ENCODE data around the gene SSTR3. TPM values are rescaled to one million over a fixed set of nuclear protein-coding genes. Genes with fewer than 3 reads are reported as not detected.

SSTR3 gene
- total and polyA plus RNA-seq, 11 donors: 0.07 TPM; not detected in 10

DNA sequence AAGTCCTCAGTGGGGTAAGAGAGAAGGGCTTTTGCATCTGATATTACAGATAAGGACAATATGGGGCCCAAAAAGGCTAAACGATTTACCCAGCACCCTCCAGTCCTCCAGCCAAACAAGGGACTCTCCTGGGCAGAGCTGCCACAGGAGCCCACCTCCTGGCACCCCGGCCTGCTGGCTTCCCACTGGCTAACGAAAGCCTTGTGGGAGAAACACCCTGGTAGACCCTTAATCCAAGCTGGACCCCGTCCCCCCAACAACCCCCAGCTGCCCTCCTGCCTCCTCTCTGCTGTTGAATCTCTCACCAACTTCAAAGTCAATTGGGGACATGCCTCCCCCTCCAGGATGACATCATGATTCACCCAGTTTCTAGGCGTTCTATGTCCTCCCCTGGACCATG lies 35.1 kb downstream of the SSTR3 start:
- H3K27ac ChIP-seq: peak overlapping the region in 9 of 12 donors; percentile 23 to 80 (median 60)

DNA sequence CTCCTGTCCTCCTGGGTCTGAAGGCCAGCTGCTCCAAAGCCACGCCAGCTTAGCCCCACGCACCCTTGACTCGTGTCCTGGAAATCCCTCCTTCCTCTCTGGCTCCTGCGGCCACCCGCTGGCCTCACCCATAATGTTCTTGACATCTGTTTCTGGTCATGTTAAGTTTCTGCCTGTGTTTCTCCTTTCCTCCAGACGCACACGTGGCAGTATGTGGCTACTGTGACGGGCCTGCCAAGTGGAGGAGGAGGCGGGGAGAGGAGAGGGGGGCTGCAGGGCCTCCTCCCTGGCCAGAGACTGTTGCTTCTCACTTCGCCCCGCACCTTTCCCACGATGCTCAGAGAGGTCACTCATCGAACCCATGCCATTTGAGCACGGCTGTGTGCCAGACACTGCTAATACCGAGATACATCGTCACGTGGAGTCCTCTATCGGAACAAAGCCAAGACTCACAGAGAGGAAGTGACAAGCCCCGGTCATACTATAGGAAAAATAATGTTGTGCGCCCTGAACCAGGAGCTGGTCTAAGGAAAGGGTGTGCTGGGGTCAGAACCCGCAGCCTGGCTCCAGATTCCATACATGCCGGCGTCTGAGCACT lies 35.7 kb downstream of the SSTR3 start:
- H3K4me1 ChIP-seq: peaks cover 12 to 50% (median 40%) of the 10 kb centered on the region in 12 donors
- 4 to 10% (median 9%) methylated on average over 14 to 23 of the region's 23 CpGs for WGBS, 4 donors
- no peaks in the 10 kb centered on the region for H3K36me3 ChIP-seq
- H3K27me3 ChIP-seq: no peaks in the 10 kb centered on the region
- ATAC-seq (peak; percentile 74 to 94 (median 84)), DNase-seq (peak; percentile 78 to 91 (median 83))
- H3K9me3 ChIP-seq: no peaks in the 10 kb centered on the region
- intact Hi-C loops (cut with DNase I): no loop called here
- H3K4me3 ChIP-seq: peak overlapping the region in 8 of 12 donors; percentile 17 to 35 (median 28)
- H3K27ac ChIP-seq: peak overlapping the region in 10 of 12 donors; percentile 28 to 80 (median 58)
- TF ChIP-seq CTCF (IDR thresholded peaks at IDR 0.05): peak in 3 of 12 donors; percentile 8 to 24 (median 15)
- TF ChIP-seq POLR2A (IDR thresholded peaks at IDR 0.05): no peak

More for the DNA sequence above, 35.1 kb downstream of the SSTR3 start:
- DNase-seq: peak in 2 of 5 donors; percentile 10 to 14
- Histone ChIP-seq H3K9me3 (no peaks in the 10 kb centered on the region), H3K4me3 (peak overlapping the region in 1 of 12 donors; percentile 34), H3K27me3 (no peaks in the 10 kb centered on the region), H3K4me1 (peaks cover 12 to 50% (median 40%) of the 10 kb centered on the region in 12 donors), H3K36me3 (no peaks in the 10 kb centered on the region)
- 69 to 99% (median 76%) methylated on average over 4 to 5 of the region's 5 CpGs for WGBS, 4 donors
- ATAC-seq: no peak
- intact Hi-C loops (cut with DNase I): no loop called here
- no peak for TF ChIP-seq POLR2A (IDR thresholded peaks at IDR 0.05)
- TF ChIP-seq CTCF (IDR thresholded peaks at IDR 0.05): no peak

- ATAC-seq (peak in 1 of 4 donors; percentile 4), DNase-seq (peak in 2 of 5 donors; percentile 33 to 49)
- Histone ChIP-seq H3K9me3 (no peaks in the 10 kb centered on the region), H3K36me3 (no peaks in the 10 kb centered on the region), H3K27me3 (no peaks in the 10 kb centered on the region), H3K27ac (peak overlapping the region in 9 of 12 donors; percentile 28 to 80 (median 57)), H3K4me3 (peak overlapping the region in 3 of 12 donors; percentile 9 to 35 (median 17)), H3K4me1 (peaks cover 12 to 50% (median 40%) of the 10 kb centered on the region in 12 donors)
- intact Hi-C loops (cut with DNase I): no loop called here
- 63 to 69% (median 67%) methylated on average over 17 to 18 of the region's 18 CpGs for WGBS, 4 donors
- no peak for TF ChIP-seq POLR2A (IDR thresholded peaks at IDR 0.05)
- no peak for TF ChIP-seq CTCF (IDR thresholded peaks at IDR 0.05)
Observed at GRCh38 chr22:37175414-37176281, 36.6 kb downstream of the SSTR3 start.

- Histone ChIP-seq H3K4me3 (no peak overlapping the region), H3K27me3 (no peaks in the 10 kb centered on the region), H3K9me3 (no peaks in the 10 kb centered on the region), H3K36me3 (no peaks in the 10 kb centered on the region), H3K4me1 (peaks cover 12 to 48% (median 39%) of the 10 kb centered on the region in 12 donors), H3K27ac (no peak overlapping the region)
- ATAC-seq (no peak), DNase-seq (no peak)
- TF ChIP-seq POLR2A (IDR thresholded peaks at IDR 0.05) (no peak), CTCF (IDR thresholded peaks at IDR 0.05) (no peak)
- intact Hi-C loops (cut with DNase I): no loop called here
- WGBS, 4 donors: 86 to 91% (median 89%) methylated on average over 8 to 9 of the region's 9 CpGs
Observed at GRCh38 chr22:37174964-37175363, 37.3 kb downstream of the SSTR3 start.
